Heart right ventricle (tissue), 16 donors: Measurements from ENCODE around the gene MT1B. TPM values are rescaled to one million over a fixed set of nuclear protein-coding genes. Genes with fewer than 3 reads are reported as not detected.
A peak's percentile ranks its signal among the peaks of the same experiment; 100 is the strongest.
"Not testable (repeated sequence)": the region's sequence is repeated elsewhere in the genome, so short reads cannot be mapped to it uniquely, and the experiment has no call there.

ENCODE experiments used
- ATAC-seq, 8 donors: fragments of 200-7000 bp; cut with Tn5 transposase; one replicate each; pipeline ENCODE4 v1.9.1; 2020; ENCODE audit warnings: mild to moderate bottlenecking in 8 of 8, moderate library complexity in 8 of 8, moderate number of reproducible peaks in 1 of 8
- DNase-seq, 2 donors: peaks; one replicate each; pipeline ENCODE4 v3.0.0-alpha.2; 2020
- H3K27ac ChIP-seq, 10 donors: fragments of 200-600 bp; sonication (generic) in 2 of 10; one replicate each; pipeline versions ENCODE4 v1.5.0 to v1.8.0; 2020 to 2022; ENCODE audit warnings: mild to moderate bottlenecking in 3 of 10
- H3K27me3 ChIP-seq, 7 donors: fragments of 200-600 bp; one replicate each; pipeline ENCODE4 v1.8.0; 2021 to 2022; ENCODE audit warnings: mild to moderate bottlenecking in 2 of 7
- H3K36me3 ChIP-seq, 9 donors: fragments of 200-600 bp; sonication (generic) in 1 of 9; one replicate each; pipeline versions ENCODE4 v1.5.0 to v1.8.0; 2020 to 2022; ENCODE audit warnings: mild to moderate bottlenecking in 2 of 9
- H3K4me1 ChIP-seq, 9 donors: fragments of 200-600 bp; sonication (generic) in 1 of 9; one replicate each; pipeline versions ENCODE4 v1.5.0 to v1.8.0; 2020 to 2022; ENCODE audit warnings: mild to moderate bottlenecking in 4 of 9
- H3K4me3 ChIP-seq, 10 donors: fragments of 200-600 bp; sonication (generic) in 2 of 10; one replicate each; pipeline versions ENCODE4 v1.5.0 to v1.8.0; 2020 to 2022; ENCODE audit warnings: mild to moderate bottlenecking in 7 of 10, moderate library complexity in 2 of 10
- H3K9me3 ChIP-seq, 11 donors: fragments of 200-600 bp in 10 of 11; sonication (generic) in 2 of 11; one replicate each; pipeline versions ENCODE4 v1.5.0 to v1.8.0; 2013 to 2022; ENCODE audit warnings: mild to moderate bottlenecking in 2 of 11, control low read depth in 1 of 11, moderate library complexity in 1 of 11
- CTCF ChIP-seq, 9 donors: fragments of 200-600 bp; sonication (generic) in 2 of 9; IDR thresholded peaks; one replicate each; pipeline versions ENCODE4 v1.5.0 to v1.8.0; 2021 to 2022; ENCODE audit warnings: antibody characterized with exemption in 9 of 9, mild to moderate bottlenecking in 5 of 9, moderate library complexity in 1 of 9
- WGBS, 2 donors: extraction: QIAGEN DNeasy Blood & Tissue Kit; methylation state at CpG; one replicate each; pipeline ENCODE4 v1.1.7; 2013; ENCODE audit warnings: inconsistent platforms in 1 of 2; 5-methylcytosine and 5-hydroxymethylcytosine counted together
- intact Hi-C, 10 donors: fragments of 100-400 bp; cut with DNase I; formaldehyde crosslinking; loops; one replicate each; pipeline versions ENCODE4 v1.11.1 to v1.14.2; 2022
- polyA plus RNA-seq, 2 donors: library from polyadenylated mRNA; stranded (reverse); fragments of 200-250 nt; gene quantifications; one replicate each; pipeline ENCODE4 v1.2.3, GENCODE V29; 2013
- total RNA-seq, 10 donors: library from RNA; stranded (reverse); fragmentation: NEBNext Ultra II Directional in 3 of 10; extraction: Animal tissue kit (Norgen Biotek cat#: 25700) in 3 of 10; gene quantifications; one replicate each; pipeline versions ENCODE4 v1.2.1 to v1.2.4, GENCODE V29; 2021 to 2023
- donor health status: Arrhythmogenic right ventricular cardiomyopathy.
- donor health status: ischemic (EF 13 %, LVEDD 7.1; RV severe dilation, severe dysfunction).
- donor health status: healthy with polysubstance abuse.
- donor health status: DM: no; HTN: yes; CAD: no.
- donor health status: DM: no; HTN: no; CAD: no.
- donor health status: ischemic (EF 25% LVEDD 6.9; RV normal size, moderate dysfunction).
- donor health status: ischemic (EF 25% LVEDD 5.7; RV mildly dilated, moderate dysfunction).
- donor health status: healthy.
- donor health status: DM: yes; HTN: yes; CAD: no.
- donor health status: Ischemic cardiomyopathy.
- donor health status: ischemic (EF 35%, LVEDD 5.7; RV mildly dilated, moderate dysfunction).
- donor health status: nonischemic (EF 11% LVEDD 7.7; RV severe dilation, severe dysfunction).
- donor health status: DM: yes; HTN: yes; CAD: no.
- donor health status: PGD.
- donor health status: ischemic (EF 29% LVEDD 5.4; RV normal size, mild dysfunction).
- donor health status: nonischemic (EF 23%, LVEDD 6.1; RV moderate dilation, normal function).

The MT1B gene
- total and polyA plus RNA-seq, 12 donors: not detected

- no peak for DNase-seq
- intact Hi-C loops: no loop called here
- peak within 1 kb of the TSS in 1 of 10 donors; percentile 12 for H3K4me3 ChIP-seq
- H3K4me1 ChIP-seq: peaks cover 0 to 23% (median 16%) of the 10 kb centered on the region in 9 donors
- H3K27me3 ChIP-seq: peaks cover 6 to 99% (median 78%) of the 10 kb centered on the region in 7 donors
- no peaks in the 10 kb centered on the region for H3K36me3 ChIP-seq
- no peaks in the 10 kb centered on the region for H3K9me3 ChIP-seq
- H3K27ac ChIP-seq: no peak within 1 kb of the TSS
- peak in 1 of 8 donors; percentile 35 for ATAC-seq
- no peak for TF ChIP-seq CTCF (IDR thresholded peaks at IDR 0.05)
- WGBS, 2 donors: 9 to 13% methylated on average over 37 to 38 of the region's 38 CpGs
Observed at GRCh38 chr16:56669005-56669839, 17.5 kb downstream of the MT1B start, which contains the start of gene MT1H. TSS of gene MT1H (plus strand) at chr16:56669814. CDS start at chr16:56669885, 71 bp downstream.

GRCh38 chr16:56669840-56670619 is 18.3 kb downstream of the MT1B start:
- Histone ChIP-seq H3K27ac (no peak overlapping the region), H3K27me3 (peaks cover 6 to 98% (median 74%) of the 10 kb centered on the region in 7 donors), H3K9me3 (no peaks in the 10 kb centered on the region), H3K36me3 (no peaks in the 10 kb centered on the region), H3K4me3 (peak overlapping the region in 1 of 10 donors; percentile 12), H3K4me1 (peaks cover 0 to 23% (median 16%) of the 10 kb centered on the region in 9 donors)
- 15 to 20% methylated on average over 19 of the region's 19 CpGs for WGBS, 2 donors
- DNase-seq (no peak), ATAC-seq (no peak)
- TF ChIP-seq CTCF (IDR thresholded peaks at IDR 0.05): no peak
- intact Hi-C loops: no loop called here

- intact Hi-C loops: no loop called here
- no peak for TF ChIP-seq CTCF (IDR thresholded peaks at IDR 0.05)
- H3K9me3 ChIP-seq: no peaks in the 10 kb centered on the region
- peaks cover 0 to 24% (median 16%) of the 10 kb centered on the region in 9 donors for H3K4me1 ChIP-seq
- no peak for DNase-seq
- no peaks in the 10 kb centered on the region for H3K36me3 ChIP-seq
- no peak for ATAC-seq
- H3K27me3 ChIP-seq: peaks cover 6 to 98% (median 74%) of the 10 kb centered on the region in 7 donors
- 36 to 55% methylated on average over 2 of the region's 2 CpGs for WGBS, 2 donors
- no peak overlapping the region for H3K27ac ChIP-seq
- no peak overlapping the region for H3K4me3 ChIP-seq
Observed at GRCh38 chr16:56670620-56670934, 18.9 kb downstream of the MT1B start.

- intact Hi-C loops: loop anchor here in 1 of 10 donors (2.0 kb wide), 1 partner anchor 31 kb away; no protein-coding TSS in a partner anchor
- H3K27me3 ChIP-seq: peaks cover 6 to 98% (median 73%) of the 10 kb centered on the region in 7 donors
- 60 to 74% methylated on average over 2 of the region's 2 CpGs for WGBS, 2 donors
- DNase-seq, H3K4me3 ChIP-seq, H3K36me3 ChIP-seq, ATAC-seq, H3K27ac ChIP-seq, H3K9me3 ChIP-seq: not testable (repeated sequence)
- H3K4me1 ChIP-seq: peaks cover 0 to 32% (median 16%) of the 10 kb centered on the region in 9 donors
Observed at GRCh38 chr16:56671691-56672090, 20.0 kb downstream of the MT1B start.

GRCh38 chr16:56672171-56672570 is 20.5 kb downstream of the MT1B start:
- Histone ChIP-seq H3K4me1 (peaks cover 0 to 32% (median 16%) of the 10 kb centered on the region in 9 donors), H3K27me3 (peaks cover 6 to 97% (median 69%) of the 10 kb centered on the region in 7 donors)
- DNase-seq, H3K27ac ChIP-seq, H3K9me3 ChIP-seq, H3K36me3 ChIP-seq, H3K4me3 ChIP-seq, ATAC-seq: not testable (repeated sequence)
- intact Hi-C loops: loop anchor here in 1 of 10 donors (2.0 kb wide), 1 partner anchor 31 kb away; no protein-coding TSS in a partner anchor
- WGBS, 2 donors: 72 to 94% methylated on average over 3 of the region's 3 CpGs
